Measurements from ENCODE around the gene ZMIZ1. TPM values are rescaled to one million over a fixed set of nuclear protein-coding genes. Genes with fewer than 3 reads are reported as not detected.

Gene ZMIZ1
- polyA plus RNA-seq, 1 donor from 2014 or later: 26.8 TPM

GRCh38 chr10:79189853-79190435 lies 121.2 kb downstream of the ZMIZ1 start:
- no peaks in the 10 kb centered on the region for H3K9me3 ChIP-seq (ENCODE audit: low read length)
- H3K9ac ChIP-seq (ENCODE audit: low read length): no peak overlapping the region
- no peaks in the 10 kb centered on the region for H3K27me3 ChIP-seq (ENCODE audit: insufficient read depth, low read depth, low read length)
- no peaks in the 10 kb centered on the region for H3F3A ChIP-seq (ENCODE audit: insufficient read depth, low read length, poor library complexity, severe bottlenecking)
- no peak overlapping the region for H3K4me2 ChIP-seq (ENCODE audit: low read length)
- peaks cover 14% of the 10 kb centered on the region for H3K79me2 ChIP-seq (replicated peaks; ENCODE audit: insufficient read depth, low read length)
- H3K36me3 ChIP-seq (ENCODE audit: insufficient read depth, low read length): no peaks in the 10 kb centered on the region
- no peak overlapping the region for H3K27ac ChIP-seq (ENCODE audit: low read length)
- no peak overlapping the region for H2AFZ ChIP-seq (ENCODE audit: low read depth, low read length)
- TF ChIP-seq TAF1 (IDR thresholded peaks at IDR 0.05; ENCODE audit: low read depth) (no peak), EZH2 (IDR thresholded peaks at IDR 0.05; ENCODE audit: borderline replicate concordance, insufficient read depth, low read length, poor library complexity, severe bottlenecking) (no peak), SMC3 (conservative IDR thresholded peaks at IDR 0.05; ENCODE audit: poor library complexity) (no peak), POLR2AphosphoS5 (IDR thresholded peaks at IDR 0.05) (no peak), RAD21 (conservative IDR thresholded peaks at IDR 0.05) (no peak), EP300 (conservative IDR thresholded peaks at IDR 0.05; ENCODE audit: poor library complexity, severe bottlenecking) (no peak), MXI1 (conservative IDR thresholded peaks at IDR 0.05; ENCODE audit: poor library complexity, severe bottlenecking) (no peak)
- TF ChIP-seq, protein P1, sequence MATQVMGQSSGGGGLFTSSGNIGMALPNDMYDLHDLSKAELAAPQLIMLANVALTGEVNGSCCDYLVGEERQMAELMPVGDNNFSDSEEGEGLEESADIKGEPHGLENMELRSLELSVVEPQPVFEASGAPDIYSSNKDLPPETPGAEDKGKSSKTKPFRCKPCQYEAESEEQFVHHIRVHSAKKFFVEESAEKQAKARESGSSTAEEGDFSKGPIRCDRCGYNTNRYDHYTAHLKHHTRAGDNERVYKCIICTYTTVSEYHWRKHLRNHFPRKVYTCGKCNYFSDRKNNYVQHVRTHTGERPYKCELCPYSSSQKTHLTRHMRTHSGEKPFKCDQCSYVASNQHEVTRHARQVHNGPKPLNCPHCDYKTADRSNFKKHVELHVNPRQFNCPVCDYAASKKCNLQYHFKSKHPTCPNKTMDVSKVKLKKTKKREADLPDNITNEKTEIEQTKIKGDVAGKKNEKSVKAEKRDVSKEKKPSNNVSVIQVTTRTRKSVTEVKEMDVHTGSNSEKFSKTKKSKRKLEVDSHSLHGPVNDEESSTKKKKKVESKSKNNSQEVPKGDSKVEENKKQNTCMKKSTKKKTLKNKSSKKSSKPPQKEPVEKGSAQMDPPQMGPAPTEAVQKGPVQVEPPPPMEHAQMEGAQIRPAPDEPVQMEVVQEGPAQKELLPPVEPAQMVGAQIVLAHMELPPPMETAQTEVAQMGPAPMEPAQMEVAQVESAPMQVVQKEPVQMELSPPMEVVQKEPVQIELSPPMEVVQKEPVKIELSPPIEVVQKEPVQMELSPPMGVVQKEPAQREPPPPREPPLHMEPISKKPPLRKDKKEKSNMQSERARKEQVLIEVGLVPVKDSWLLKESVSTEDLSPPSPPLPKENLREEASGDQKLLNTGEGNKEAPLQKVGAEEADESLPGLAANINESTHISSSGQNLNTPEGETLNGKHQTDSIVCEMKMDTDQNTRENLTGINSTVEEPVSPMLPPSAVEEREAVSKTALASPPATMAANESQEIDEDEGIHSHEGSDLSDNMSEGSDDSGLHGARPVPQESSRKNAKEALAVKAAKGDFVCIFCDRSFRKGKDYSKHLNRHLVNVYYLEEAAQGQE (IDR thresholded peaks at IDR 0.05; ENCODE audit: borderline replicate concordance): no peak
- TF ChIP-seq, protein P2, sequence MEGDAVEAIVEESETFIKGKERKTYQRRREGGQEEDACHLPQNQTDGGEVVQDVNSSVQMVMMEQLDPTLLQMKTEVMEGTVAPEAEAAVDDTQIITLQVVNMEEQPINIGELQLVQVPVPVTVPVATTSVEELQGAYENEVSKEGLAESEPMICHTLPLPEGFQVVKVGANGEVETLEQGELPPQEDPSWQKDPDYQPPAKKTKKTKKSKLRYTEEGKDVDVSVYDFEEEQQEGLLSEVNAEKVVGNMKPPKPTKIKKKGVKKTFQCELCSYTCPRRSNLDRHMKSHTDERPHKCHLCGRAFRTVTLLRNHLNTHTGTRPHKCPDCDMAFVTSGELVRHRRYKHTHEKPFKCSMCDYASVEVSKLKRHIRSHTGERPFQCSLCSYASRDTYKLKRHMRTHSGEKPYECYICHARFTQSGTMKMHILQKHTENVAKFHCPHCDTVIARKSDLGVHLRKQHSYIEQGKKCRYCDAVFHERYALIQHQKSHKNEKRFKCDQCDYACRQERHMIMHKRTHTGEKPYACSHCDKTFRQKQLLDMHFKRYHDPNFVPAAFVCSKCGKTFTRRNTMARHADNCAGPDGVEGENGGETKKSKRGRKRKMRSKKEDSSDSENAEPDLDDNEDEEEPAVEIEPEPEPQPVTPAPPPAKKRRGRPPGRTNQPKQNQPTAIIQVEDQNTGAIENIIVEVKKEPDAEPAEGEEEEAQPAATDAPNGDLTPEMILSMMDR (IDR thresholded peaks at IDR 0.05; ENCODE audit: poor library complexity, severe bottlenecking): no peak
- H3K4me3 ChIP-seq (ENCODE audit: low read length): no peak overlapping the region
- H3K9me2 ChIP-seq (ENCODE audit: insufficient read depth, low read length): no peaks in the 10 kb centered on the region
- no peaks in the 10 kb centered on the region for H4K20me1 ChIP-seq (ENCODE audit: insufficient read depth)

- Histone ChIP-seq H2AFZ (ENCODE audit: low read depth, low read length) (no peak overlapping the region), H3K27ac (ENCODE audit: low read length) (no peak overlapping the region), H3K9ac (ENCODE audit: low read length) (no peak overlapping the region), H3F3A (ENCODE audit: insufficient read depth, low read length, poor library complexity, severe bottlenecking) (no peaks in the 10 kb centered on the region), H3K4me2 (ENCODE audit: low read length) (no peak overlapping the region), H3K27me3 (ENCODE audit: insufficient read depth, low read depth, low read length) (no peaks in the 10 kb centered on the region), H3K79me2 (replicated peaks; ENCODE audit: insufficient read depth, low read length) (peaks cover 14% of the 10 kb centered on the region), H3K9me2 (ENCODE audit: insufficient read depth, low read length) (no peaks in the 10 kb centered on the region), H3K4me3 (ENCODE audit: low read length) (no peak overlapping the region), H4K20me1 (ENCODE audit: insufficient read depth) (no peaks in the 10 kb centered on the region), H3K9me3 (ENCODE audit: low read length) (no peaks in the 10 kb centered on the region), H3K36me3 (ENCODE audit: insufficient read depth, low read length) (no peaks in the 10 kb centered on the region)
- TF ChIP-seq SMC3 (conservative IDR thresholded peaks at IDR 0.05; ENCODE audit: poor library complexity) (no peak), EZH2 (IDR thresholded peaks at IDR 0.05; ENCODE audit: borderline replicate concordance, insufficient read depth, low read length, poor library complexity, severe bottlenecking) (no peak), MXI1 (conservative IDR thresholded peaks at IDR 0.05; ENCODE audit: poor library complexity, severe bottlenecking) (no peak), TAF1 (IDR thresholded peaks at IDR 0.05; ENCODE audit: low read depth) (no peak), POLR2AphosphoS5 (IDR thresholded peaks at IDR 0.05) (no peak), EP300 (conservative IDR thresholded peaks at IDR 0.05; ENCODE audit: poor library complexity, severe bottlenecking) (no peak), RAD21 (conservative IDR thresholded peaks at IDR 0.05) (no peak)
- TF ChIP-seq, protein P1 (IDR thresholded peaks at IDR 0.05; ENCODE audit: borderline replicate concordance): no peak
- TF ChIP-seq, protein P2 (IDR thresholded peaks at IDR 0.05; ENCODE audit: poor library complexity, severe bottlenecking): no peak
Observed at GRCh38 chr10:79190740-79191261, 122.0 kb downstream of the ZMIZ1 start.
